GM12878 (cell line): ENCODE measurements around the gene NEAT1. TPM values are rescaled to one million over a fixed set of nuclear protein-coding genes. Genes with fewer than 3 reads are reported as not detected.

Source experiments
- ASH2L ChIP-seq: fragments of 300-600, 200-600 bp; sonication (generic); IDR thresholded peaks from 2 replicates; pipeline ENCODE4 v1.6.1; 2017; ENCODE audit warnings: low read depth, mild to moderate bottlenecking, borderline replicate concordance
- BHLHE40 ChIP-seq, 2 experiments: fragments of 450-650 bp in 1 of 2; IDR thresholded peaks; 2 replicates each; pipeline ENCODE4 v1.6.1; 2011 to 2017; ENCODE audit warnings: low read depth in 2 of 2, borderline replicate concordance in 1 of 2, improper control_type of control experiment in 1 of 2, low read length in 1 of 2, mild to moderate bottlenecking in 1 of 2
- CREB1 ChIP-seq: IDR thresholded peaks from 2 replicates; pipeline ENCODE4 v1.6.1; 2012; ENCODE audit warnings: low read depth, mild to moderate bottlenecking, inconsistent platforms
- GABPA ChIP-seq: IDR thresholded peaks from 2 replicates; pipeline ENCODE4 v1.6.1; 2014; ENCODE audit warnings: antibody characterized with exemption, low read depth, mild to moderate bottlenecking, inconsistent platforms
- IRF4 ChIP-seq: IDR thresholded peaks from 2 replicates; pipeline ENCODE4 v1.6.1; 2011; ENCODE audit warnings: low read depth, low read length
- MYC ChIP-seq: IDR thresholded peaks from 2 replicates; pipeline ENCODE4 v1.6.1; 2011; ENCODE audit warnings: mild to moderate bottlenecking, low read length, moderate library complexity, inconsistent platforms; ENCODE audit not compliant: insufficient read depth, insufficient replicate concordance, insufficient read length, severe bottlenecking
- NFYA ChIP-seq: IDR thresholded peaks from 2 replicates; pipeline ENCODE4 v1.6.1; 2011; ENCODE audit warnings: low read depth, mild to moderate bottlenecking, low read length, improper control_type of control experiment, borderline replicate concordance
- NR2F1 ChIP-seq: fragments of 450-650 bp; conservative IDR thresholded peaks from 2 replicates; pipeline ENCODE4 v1.6.1; 2017; ENCODE audit warnings: mild to moderate bottlenecking
- PAX5 ChIP-seq: IDR thresholded peaks from 2 replicates; pipeline ENCODE4 v1.6.1; 2011; ENCODE audit warnings: low read depth, low read length, borderline replicate concordance
- PAX8 ChIP-seq: fragments of 450-650 bp; IDR thresholded peaks from 2 replicates; pipeline ENCODE4 v1.6.1; 2017; ENCODE audit warnings: mild to moderate bottlenecking, moderate library complexity
- POLR2A ChIP-seq: IDR thresholded peaks from 2 replicates; pipeline ENCODE4 v1.6.1; 2011; ENCODE audit warnings: low read depth, mild to moderate bottlenecking, low read length
- POLR2AphosphoS2 ChIP-seq: IDR thresholded peaks from 2 replicates; pipeline ENCODE4 v1.6.1; 2011; ENCODE audit warnings: low read depth, mild to moderate bottlenecking, low read length, improper control_type of control experiment, moderate library complexity
- RBBP5 ChIP-seq: fragments of 200-600 bp; sonication (generic); conservative IDR thresholded peaks from 2 replicates; pipeline ENCODE4 v1.6.1; 2016
- SIX5 ChIP-seq: IDR thresholded peaks from 2 replicates; pipeline ENCODE4 v1.6.1; 2011; ENCODE audit warnings: mild to moderate bottlenecking, low read depth, low read length, moderate library complexity; ENCODE audit not compliant: severe bottlenecking
- SMARCA5 ChIP-seq: fragments of 450-650 bp; IDR thresholded peaks from 2 replicates; pipeline ENCODE4 v1.6.1; 2017; ENCODE audit warnings: mild to moderate bottlenecking
- SMC3 ChIP-seq: IDR thresholded peaks from 2 replicates; pipeline ENCODE4 v1.6.1; 2011; ENCODE audit warnings: low read length, improper control_type of control experiment, borderline replicate concordance
- STAT1 ChIP-seq: fragments of 450-650 bp; conservative IDR thresholded peaks from 2 replicates; pipeline ENCODE4 v1.6.1; 2014; ENCODE audit warnings: antibody characterized with exemption, mild to moderate bottlenecking
- TAF1 ChIP-seq: IDR thresholded peaks from 2 replicates; pipeline ENCODE4 v1.6.1; 2011; ENCODE audit warnings: mild to moderate bottlenecking, low read depth, low read length, borderline replicate concordance
- ZBED1 ChIP-seq: IDR thresholded peaks from 2 replicates; pipeline ENCODE4 v1.6.1; 2016; ENCODE audit warnings: borderline replicate concordance
- polyA plus RNA-seq, 11 experiments: library from polyadenylated mRNA; depleted of rRNA in 4 of 11; unstranded in 6 of 11; stranded (reverse) in 5 of 11; fragments of >200 nt; fragmentation: Nextera tagmentation in 4 of 11; fragmentation: Illumina TruSeq in 1 of 11; extraction: Ambion mirVana in 4 of 11; extraction: Trizol in 1 of 11; gene quantifications; 1 replicate in 1 of 11; 2 replicates in 10 of 11; pipeline versions ENCODE4 v1.2.1 to v1.2.3, GENCODE V29; 2011 to 2016; ENCODE audit warnings: inconsistent platforms in 2 of 11, missing spikeins in 2 of 11, low read depth in 1 of 11
- total RNA-seq, 4 experiments: library from RNA; depleted of rRNA in 3 of 4; stranded (reverse); fragments of >200 nt in 3 of 4; fragmentation: Illumina TruSeq in 1 of 4; extraction: Trizol in 1 of 4; gene quantifications; 2 replicates each; pipeline versions ENCODE4 v1.2.1 to v1.2.3, GENCODE V29; 2013 to 2021
- TF ChIP-seq, protein P1 (sequence below): IDR thresholded peaks from 2 replicates; pipeline ENCODE4 v1.6.1; 2012; ENCODE audit warnings: low read depth, low read length, improper control_type of control experiment
- TF ChIP-seq, protein P2 (sequence below): fragments of 450-650 bp; IDR thresholded peaks from 2 replicates; pipeline ENCODE4 v1.6.1; 2017; ENCODE audit warnings: low read depth, mild to moderate bottlenecking, moderate library complexity
- TF ChIP-seq, protein P3 (sequence below): fragments of 450-650 bp; IDR thresholded peaks from 2 replicates; pipeline ENCODE4 v1.6.1; 2017; ENCODE audit warnings: mild to moderate bottlenecking, moderate library complexity
- TF ChIP-seq, protein P4 (sequence below): fragments of 450-650 bp; IDR thresholded peaks from 2 replicates; pipeline ENCODE4 v1.6.1; 2017; ENCODE audit warnings: borderline replicate concordance

NEAT1 gene
- total and polyA plus RNA-seq, 10 of the 15 experiments (the other 5 are each of a cell fraction or from before 2014, with no cell fraction given), result 13.6 to 328 (median 69.4) TPM

DNA sequence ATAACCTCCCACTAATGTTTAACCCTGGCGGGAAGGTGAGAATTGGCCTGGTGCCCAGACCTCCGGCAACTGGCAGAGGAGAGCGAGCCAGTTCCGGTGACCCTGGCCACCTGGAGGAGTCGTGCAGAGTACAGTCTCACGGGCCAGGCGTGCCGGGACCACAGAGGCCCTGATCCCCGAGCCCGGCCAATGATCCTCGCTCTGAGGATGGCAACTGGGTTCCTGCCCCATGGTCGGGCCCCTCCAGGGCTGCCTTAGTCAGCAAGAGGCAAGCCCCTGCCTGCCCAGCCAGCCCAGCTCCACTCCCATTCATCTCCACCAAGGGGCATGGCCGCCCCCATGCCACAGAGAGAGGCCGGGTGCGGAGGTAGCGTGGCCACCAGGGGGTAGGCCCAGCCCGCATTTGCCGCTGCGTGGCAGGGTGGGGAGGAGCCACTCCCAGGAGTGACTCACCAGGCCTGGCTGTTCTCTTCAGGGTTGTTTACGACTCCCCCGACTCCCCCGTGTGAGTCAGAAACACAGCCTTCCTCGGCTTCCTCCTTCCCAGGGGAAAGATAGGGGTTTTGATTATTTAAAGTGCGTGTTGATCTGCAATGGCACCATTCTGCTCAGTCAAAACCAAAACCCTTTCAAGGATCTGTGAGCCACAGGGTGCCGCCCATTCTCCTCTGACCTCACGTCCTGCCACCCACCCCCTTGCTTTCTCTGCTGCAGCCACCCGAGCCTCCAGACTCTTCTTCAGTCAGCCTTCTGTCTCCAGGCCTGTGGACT is 40.4 kb upstream of the NEAT1 start, which contains the start of gene SLC25A45 (continued):
- TF ChIP-seq, protein P1, sequence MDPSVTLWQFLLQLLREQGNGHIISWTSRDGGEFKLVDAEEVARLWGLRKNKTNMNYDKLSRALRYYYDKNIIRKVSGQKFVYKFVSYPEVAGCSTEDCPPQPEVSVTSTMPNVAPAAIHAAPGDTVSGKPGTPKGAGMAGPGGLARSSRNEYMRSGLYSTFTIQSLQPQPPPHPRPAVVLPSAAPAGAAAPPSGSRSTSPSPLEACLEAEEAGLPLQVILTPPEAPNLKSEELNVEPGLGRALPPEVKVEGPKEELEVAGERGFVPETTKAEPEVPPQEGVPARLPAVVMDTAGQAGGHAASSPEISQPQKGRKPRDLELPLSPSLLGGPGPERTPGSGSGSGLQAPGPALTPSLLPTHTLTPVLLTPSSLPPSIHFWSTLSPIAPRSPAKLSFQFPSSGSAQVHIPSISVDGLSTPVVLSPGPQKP, result 0 out of 2 replicates have a peak, but pooled peaks have one; percentile 22
- TF ChIP-seq PAX5 (no peak), STAT1 (0 out of 2 replicates have a peak, but pooled peaks have one; percentile 39), MYC (no peak), RBBP5 (no peak), POLR2AphosphoS2 (0 out of 2 replicates have a peak, but pooled peaks have one; percentile 82), PAX8 (no peak), TAF1 (peak; percentile 49; the same call in 1 of the 2 replicates), NR2F1 (peak; percentile 86), SMARCA5 (peak; percentile 93), ASH2L (no peak), CREB1 (peak; percentile 69), NFYA (no peak), ZBED1 (no peak), IRF4 (peak; percentile 69; the same call in 1 of the 2 replicates), GABPA (no peak), SIX5 (no peak), SMC3 (peak; percentile 66), POLR2A (peak; percentile 78), BHLHE40 (IDR thresholded peaks at IDR 0.05; ENCODE audit: borderline replicate concordance in 1 of 2, low read depth in 2 of 2, low read length in 1 of 2) (peak; percentile 64 to 90)
- TF ChIP-seq, protein P2, sequence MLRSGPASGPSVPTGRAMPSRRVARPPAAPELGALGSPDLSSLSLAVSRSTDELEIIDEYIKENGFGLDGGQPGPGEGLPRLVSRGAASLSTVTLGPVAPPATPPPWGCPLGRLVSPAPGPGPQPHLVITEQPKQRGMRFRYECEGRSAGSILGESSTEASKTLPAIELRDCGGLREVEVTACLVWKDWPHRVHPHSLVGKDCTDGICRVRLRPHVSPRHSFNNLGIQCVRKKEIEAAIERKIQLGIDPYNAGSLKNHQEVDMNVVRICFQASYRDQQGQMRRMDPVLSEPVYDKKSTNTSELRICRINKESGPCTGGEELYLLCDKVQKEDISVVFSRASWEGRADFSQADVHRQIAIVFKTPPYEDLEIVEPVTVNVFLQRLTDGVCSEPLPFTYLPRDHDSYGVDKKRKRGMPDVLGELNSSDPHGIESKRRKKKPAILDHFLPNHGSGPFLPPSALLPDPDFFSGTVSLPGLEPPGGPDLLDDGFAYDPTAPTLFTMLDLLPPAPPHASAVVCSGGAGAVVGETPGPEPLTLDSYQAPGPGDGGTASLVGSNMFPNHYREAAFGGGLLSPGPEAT, result no peak; the same call in 1 of the 2 replicates
- TF ChIP-seq, protein P3, sequence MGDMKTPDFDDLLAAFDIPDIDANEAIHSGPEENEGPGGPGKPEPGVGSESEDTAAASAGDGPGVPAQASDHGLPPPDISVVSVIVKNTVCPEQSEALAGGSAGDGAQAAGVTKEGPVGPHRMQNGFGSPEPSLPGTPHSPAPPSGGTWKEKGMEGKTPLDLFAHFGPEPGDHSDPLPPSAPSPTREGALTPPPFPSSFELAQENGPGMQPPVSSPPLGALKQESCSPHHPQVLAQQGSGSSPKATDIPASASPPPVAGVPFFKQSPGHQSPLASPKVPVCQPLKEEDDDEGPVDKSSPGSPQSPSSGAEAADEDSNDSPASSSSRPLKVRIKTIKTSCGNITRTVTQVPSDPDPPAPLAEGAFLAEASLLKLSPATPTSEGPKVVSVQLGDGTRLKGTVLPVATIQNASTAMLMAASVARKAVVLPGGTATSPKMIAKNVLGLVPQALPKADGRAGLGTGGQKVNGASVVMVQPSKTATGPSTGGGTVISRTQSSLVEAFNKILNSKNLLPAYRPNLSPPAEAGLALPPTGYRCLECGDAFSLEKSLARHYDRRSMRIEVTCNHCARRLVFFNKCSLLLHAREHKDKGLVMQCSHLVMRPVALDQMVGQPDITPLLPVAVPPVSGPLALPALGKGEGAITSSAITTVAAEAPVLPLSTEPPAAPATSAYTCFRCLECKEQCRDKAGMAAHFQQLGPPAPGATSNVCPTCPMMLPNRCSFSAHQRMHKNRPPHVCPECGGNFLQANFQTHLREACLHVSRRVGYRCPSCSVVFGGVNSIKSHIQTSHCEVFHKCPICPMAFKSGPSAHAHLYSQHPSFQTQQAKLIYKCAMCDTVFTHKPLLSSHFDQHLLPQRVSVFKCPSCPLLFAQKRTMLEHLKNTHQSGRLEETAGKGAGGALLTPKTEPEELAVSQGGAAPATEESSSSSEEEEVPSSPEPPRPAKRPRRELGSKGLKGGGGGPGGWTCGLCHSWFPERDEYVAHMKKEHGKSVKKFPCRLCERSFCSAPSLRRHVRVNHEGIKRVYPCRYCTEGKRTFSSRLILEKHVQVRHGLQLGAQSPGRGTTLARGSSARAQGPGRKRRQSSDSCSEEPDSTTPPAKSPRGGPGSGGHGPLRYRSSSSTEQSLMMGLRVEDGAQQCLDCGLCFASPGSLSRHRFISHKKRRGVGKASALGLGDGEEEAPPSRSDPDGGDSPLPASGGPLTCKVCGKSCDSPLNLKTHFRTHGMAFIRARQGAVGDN, result peak; percentile 81
- TF ChIP-seq, protein P4, sequence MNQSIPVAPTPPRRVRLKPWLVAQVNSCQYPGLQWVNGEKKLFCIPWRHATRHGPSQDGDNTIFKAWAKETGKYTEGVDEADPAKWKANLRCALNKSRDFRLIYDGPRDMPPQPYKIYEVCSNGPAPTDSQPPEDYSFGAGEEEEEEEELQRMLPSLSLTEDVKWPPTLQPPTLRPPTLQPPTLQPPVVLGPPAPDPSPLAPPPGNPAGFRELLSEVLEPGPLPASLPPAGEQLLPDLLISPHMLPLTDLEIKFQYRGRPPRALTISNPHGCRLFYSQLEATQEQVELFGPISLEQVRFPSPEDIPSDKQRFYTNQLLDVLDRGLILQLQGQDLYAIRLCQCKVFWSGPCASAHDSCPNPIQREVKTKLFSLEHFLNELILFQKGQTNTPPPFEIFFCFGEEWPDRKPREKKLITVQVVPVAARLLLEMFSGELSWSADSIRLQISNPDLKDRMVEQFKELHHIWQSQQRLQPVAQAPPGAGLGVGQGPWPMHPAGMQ, result no peak
